OCI-LY1 (cell line): Measurements from ENCODE around the gene PRRG4.

Experiments
- CTCF ChIP-seq: fragments of 200-600 bp; sonication (generic), shearing (Covaris generic); IDR thresholded peaks from 2 replicates; pipeline ENCODE4 v1.5.1; 2017; ENCODE audit warnings: mild to moderate bottlenecking, antibody characterized with exemption, low read length, moderate library complexity, mixed read lengths
- EZH2 ChIP-seq: fragments of 200-600 bp; sonication (generic), shearing (Covaris generic); IDR thresholded peaks from 2 replicates; pipeline ENCODE4 v1.8.0; 2017; ENCODE audit warnings: borderline replicate concordance, mixed run types, mild to moderate bottlenecking, antibody characterized with exemption, low read length, moderate library complexity, mixed read lengths

GRCh38 chr11:32884023-32884422 lies 54.3 kb downstream of the PRRG4 start:
- TF ChIP-seq CTCF, result no peak
- no peak for TF ChIP-seq EZH2
